Activated CD4-positive, alpha-beta T cell treated with anti-CD3 and anti-CD28 coated beads, Interleukin-2, amount 10 ng/mL, durations not matched to agents 24 days and 14 days (primary cell): ENCODE results near the gene USP48. TPM values are rescaled to one million over a fixed set of nuclear protein-coding genes. Genes with fewer than 3 reads are reported as not detected.

ENCODE experiments used
- DNase-seq: peaks from one replicate; pipeline ENCODE4 v3.0.0; 2022
- H3K27ac Mint-ChIP-seq: one replicate; pipeline ENCODE4 v1.8.0; 2022; ENCODE audit warnings: mild to moderate bottlenecking, mixed read lengths
- H3K27me3 Mint-ChIP-seq: one replicate; pipeline ENCODE4 v1.8.0; 2022; ENCODE audit warnings: mixed read lengths
- H3K36me3 Mint-ChIP-seq: one replicate; pipeline ENCODE4 v1.8.0; 2022; ENCODE audit warnings: low read depth, mild to moderate bottlenecking, mixed read lengths
- H3K4me1 Mint-ChIP-seq: one replicate; pipeline ENCODE4 v1.8.0; 2021; ENCODE audit warnings: mixed read lengths
- H3K4me3 Mint-ChIP-seq: one replicate; pipeline ENCODE4 v1.8.0; 2022; ENCODE audit warnings: mild to moderate bottlenecking, moderate library complexity, mixed read lengths
- H3K9me3 Mint-ChIP-seq: one replicate; pipeline ENCODE4 v1.8.0; 2021; ENCODE audit warnings: mixed read lengths
- intact Hi-C: fragments of 100-400 bp; cut with micrococcal nuclease; formaldehyde crosslinking; loops from one replicate; pipeline ENCODE4 v1.15.1; 2023
- total RNA-seq: library from RNA; stranded (reverse); gene quantifications from 2 replicates; pipeline ENCODE4 v1.2.3, GENCODE V29; 2022

USP48 gene
- total RNA-seq, 1 donor from 2014 or later, result 92.7 TPM

- H3K36me3 Mint-ChIP-seq, result no peaks in the 10 kb centered on the region
- peaks cover 17% of the 10 kb centered on the region for H3K4me1 Mint-ChIP-seq
- no peak overlapping the region for H3K4me3 Mint-ChIP-seq
- DNase-seq, result no peak
- intact Hi-C loops, result loop anchor here (5.0 to 10.0 kb wide), 3 partner anchors 60 to 310 kb away; partner anchors contain the start of gene USP48
- H3K9me3 Mint-ChIP-seq, result no peaks in the 10 kb centered on the region
- H3K27ac Mint-ChIP-seq, result no peak overlapping the region
- H3K27me3 Mint-ChIP-seq, result peaks cover 36% of the 10 kb centered on the region
Observed at GRCh38 chr1:21655259-21655658, 127.7 kb downstream of the USP48 start.

GRCh38 chr1:21654209-21654608 is 128.7 kb downstream of the USP48 start:
- peaks cover 39% of the 10 kb centered on the region for H3K27me3 Mint-ChIP-seq
- no peak for DNase-seq
- no peaks in the 10 kb centered on the region for H3K36me3 Mint-ChIP-seq
- H3K4me3 Mint-ChIP-seq, result no peak overlapping the region
- H3K4me1 Mint-ChIP-seq, result peaks cover 13% of the 10 kb centered on the region
- intact Hi-C loops, result loop anchor here (10.0 kb wide), 2 partner anchors 59 to 311 kb away; no protein-coding TSS in a partner anchor
- H3K9me3 Mint-ChIP-seq, result no peaks in the 10 kb centered on the region
- H3K27ac Mint-ChIP-seq, result no peak overlapping the region

- no peaks in the 10 kb centered on the region for H3K9me3 Mint-ChIP-seq
- intact Hi-C loops, result loop anchor here (10.0 kb wide), 2 partner anchors 59 to 311 kb away; no protein-coding TSS in a partner anchor
- H3K4me1 Mint-ChIP-seq, result peaks cover 13% of the 10 kb centered on the region
- no peak overlapping the region for H3K4me3 Mint-ChIP-seq
- H3K27ac Mint-ChIP-seq, result no peak overlapping the region
- no peaks in the 10 kb centered on the region for H3K36me3 Mint-ChIP-seq
- H3K27me3 Mint-ChIP-seq, result peaks cover 41% of the 10 kb centered on the region
- DNase-seq, result no peak
Observed at GRCh38 chr1:21653744-21654100, 129.2 kb downstream of the USP48 start.

- Mint-ChIP-seq H3K4me3 (peak overlapping the region; percentile 82), H3K27me3 (peaks cover 43% of the 10 kb centered on the region), H3K27ac (no peak overlapping the region), H3K36me3 (no peaks in the 10 kb centered on the region), H3K4me1 (peaks cover 13% of the 10 kb centered on the region), H3K9me3 (no peaks in the 10 kb centered on the region)
- DNase-seq, result no peak
- intact Hi-C loops, result loop anchor here (10.0 kb wide), 2 partner anchors 58 to 312 kb away; no protein-coding TSS in a partner anchor
Observed at GRCh38 chr1:21652937-21653743, 129.8 kb downstream of the USP48 start.

GRCh38 chr1:21652101-21652936 is 130.6 kb downstream of the USP48 start:
- H3K9me3 Mint-ChIP-seq, result no peaks in the 10 kb centered on the region
- no peak for DNase-seq
- H3K27me3 Mint-ChIP-seq, result peaks cover 46% of the 10 kb centered on the region
- H3K27ac Mint-ChIP-seq, result peak overlapping the region; percentile 46
- intact Hi-C loops, result loop anchor here (10.0 kb wide), 2 partner anchors 58 to 312 kb away; no protein-coding TSS in a partner anchor
- H3K4me3 Mint-ChIP-seq, result peak overlapping the region; percentile 82
- H3K4me1 Mint-ChIP-seq, result peaks cover 13% of the 10 kb centered on the region
- no peaks in the 10 kb centered on the region for H3K36me3 Mint-ChIP-seq

- intact Hi-C loops, result loop anchor here (10.0 kb wide), 2 partner anchors 57 to 313 kb away; no protein-coding TSS in a partner anchor
- Mint-ChIP-seq H3K9me3 (no peaks in the 10 kb centered on the region), H3K4me1 (peaks cover 13% of the 10 kb centered on the region), H3K27me3 (peaks cover 42% of the 10 kb centered on the region), H3K4me3 (peak overlapping the region; percentile 88), H3K36me3 (no peaks in the 10 kb centered on the region), H3K27ac (no peak overlapping the region)
- peak; percentile 86 for DNase-seq
Observed at GRCh38 chr1:21651214-21652042, 131.5 kb downstream of the USP48 start.

- Mint-ChIP-seq H3K27me3 (peaks cover 42% of the 10 kb centered on the region), H3K4me1 (peaks cover 13% of the 10 kb centered on the region), H3K4me3 (no peak overlapping the region), H3K9me3 (no peaks in the 10 kb centered on the region), H3K27ac (no peak overlapping the region), H3K36me3 (no peaks in the 10 kb centered on the region)
- intact Hi-C loops, result loop anchor here (10.0 kb wide), 2 partner anchors 56 to 314 kb away; no protein-coding TSS in a partner anchor
- no peak for DNase-seq
Observed at GRCh38 chr1:21650400-21650799, 132.5 kb downstream of the USP48 start.

GRCh38 chr1:21649315-21649714 is 133.6 kb downstream of the USP48 start:
- intact Hi-C loops, result no loop called here
- Mint-ChIP-seq H3K36me3 (no peaks in the 10 kb centered on the region), H3K9me3 (no peaks in the 10 kb centered on the region), H3K27ac (no peak overlapping the region), H3K27me3 (peaks cover 38% of the 10 kb centered on the region), H3K4me3 (no peak overlapping the region), H3K4me1 (peaks cover 13% of the 10 kb centered on the region)
- no peak for DNase-seq

- H3K27me3 Mint-ChIP-seq, result peaks cover 36% of the 10 kb centered on the region
- H3K4me3 Mint-ChIP-seq, result no peak overlapping the region
- H3K9me3 Mint-ChIP-seq, result no peaks in the 10 kb centered on the region
- DNase-seq, result no peak
- peaks cover 13% of the 10 kb centered on the region for H3K4me1 Mint-ChIP-seq
- no peak overlapping the region for H3K27ac Mint-ChIP-seq
- no peaks in the 10 kb centered on the region for H3K36me3 Mint-ChIP-seq
- intact Hi-C loops, result no loop called here
Observed at GRCh38 chr1:21648791-21649190, 134.2 kb downstream of the USP48 start.

- H3K4me3 Mint-ChIP-seq, result no peak overlapping the region
- no peaks in the 10 kb centered on the region for H3K36me3 Mint-ChIP-seq
- no peak overlapping the region for H3K27ac Mint-ChIP-seq
- DNase-seq, result no peak
- no peaks in the 10 kb centered on the region for H3K9me3 Mint-ChIP-seq
- H3K4me1 Mint-ChIP-seq, result peaks cover 13% of the 10 kb centered on the region
- intact Hi-C loops, result no loop called here
- peaks cover 35% of the 10 kb centered on the region for H3K27me3 Mint-ChIP-seq
Observed at GRCh38 chr1:21648352-21648730, 134.6 kb downstream of the USP48 start.

GRCh38 chr1:21647431-21648351 is 135.3 kb downstream of the USP48 start:
- Mint-ChIP-seq H3K27ac (no peak overlapping the region), H3K9me3 (no peaks in the 10 kb centered on the region), H3K4me1 (peaks cover 13% of the 10 kb centered on the region), H3K27me3 (peaks cover 30% of the 10 kb centered on the region), H3K36me3 (no peaks in the 10 kb centered on the region), H3K4me3 (no peak overlapping the region)
- peak; percentile 84 for DNase-seq
- intact Hi-C loops, result no loop called here

GRCh38 chr1:21645550-21645949 is 137.4 kb downstream of the USP48 start:
- Mint-ChIP-seq H3K27ac (no peak overlapping the region), H3K9me3 (no peaks in the 10 kb centered on the region), H3K4me1 (no peaks in the 10 kb centered on the region), H3K36me3 (no peaks in the 10 kb centered on the region), H3K4me3 (no peak overlapping the region), H3K27me3 (peaks cover 16% of the 10 kb centered on the region)
- DNase-seq, result no peak
- intact Hi-C loops, result no loop called here
